GM21528 (cell line): ENCODE measurements around the gene DIP2A.
"Not testable (repeated sequence)": the region's sequence is repeated elsewhere in the genome, so short reads cannot be mapped to it uniquely, and the experiment has no call there.

Experiments used
- ATAC-seq: cut with Tn5 transposase; IDR thresholded peaks from one replicate; pipeline ENCODE4 v1.9.1; 2021; ENCODE audit warnings: mild to moderate bottlenecking, moderate library complexity; ENCODE audit not compliant: unreplicated experiment, low FRiP score

DIP2A gene

GRCh38 chr21:46425571-46425970 is 33.1 kb upstream of the DIP2A start:
- no peak for ATAC-seq

- ATAC-seq = no peak
These were observed 32.2 kb upstream of the DIP2A start for GRCh38 chr21:46426313-46427046.

- ATAC-seq = no peak
These were observed 31.2 kb upstream of the DIP2A start for GRCh38 chr21:46427516-46427915.

GRCh38 chr21:46428286-46428685 is 30.4 kb upstream of the DIP2A start:
- ATAC-seq = no peak

- no peak for ATAC-seq
These were observed 29.5 kb upstream of the DIP2A start for GRCh38 chr21:46428987-46429710.

- no peak for ATAC-seq
These were observed 28.7 kb upstream of the DIP2A start for GRCh38 chr21:46429754-46430681.

- no peak for ATAC-seq
These were observed 27.2 kb upstream of the DIP2A start for GRCh38 chr21:46431448-46431847.

GRCh38 chr21:46431884-46432488 is 26.7 kb upstream of the DIP2A start:
- ATAC-seq = no peak

GRCh38 chr21:46433116-46433515 is 25.6 kb upstream of the DIP2A start:
- not testable (repeated sequence) for ATAC-seq

- ATAC-seq = no peak
These were observed 24.3 kb upstream of the DIP2A start for GRCh38 chr21:46434322-46434958.

- ATAC-seq = no peak
These were observed 22.9 kb upstream of the DIP2A start for GRCh38 chr21:46435786-46436227.

- ATAC-seq = no peak
These were observed 22.1 kb upstream of the DIP2A start for GRCh38 chr21:46436621-46437020.

GRCh38 chr21:46437096-46437498 is 21.6 kb upstream of the DIP2A start:
- no peak for ATAC-seq

GRCh38 chr21:46437511-46437910 is 21.2 kb upstream of the DIP2A start:
- ATAC-seq = no peak

- no peak for ATAC-seq
These were observed 20.4 kb upstream of the DIP2A start for GRCh38 chr21:46438241-46438640.

- no peak for ATAC-seq
These were observed 18.8 kb upstream of the DIP2A start for GRCh38 chr21:46439906-46440305.

- no peak for ATAC-seq
These were observed 17.4 kb upstream of the DIP2A start for GRCh38 chr21:46441331-46441730.

- no peak for ATAC-seq
These were observed 16.7 kb upstream of the DIP2A start for GRCh38 chr21:46441961-46442498.

GRCh38 chr21:46442938-46443337 is 15.8 kb upstream of the DIP2A start:
- ATAC-seq = no peak

GRCh38 chr21:46443910-46444309 is 14.8 kb upstream of the DIP2A start:
- ATAC-seq = no peak
